ENCODE measurements around the gene ASCC2. TPM values are rescaled to one million over a fixed set of nuclear protein-coding genes. Genes with fewer than 3 reads are reported as not detected.

Gene ASCC2
- total RNA-seq, 4 donors from 2014 or later, result 20.5 to 32.6 (median 25.1) TPM

DNA sequence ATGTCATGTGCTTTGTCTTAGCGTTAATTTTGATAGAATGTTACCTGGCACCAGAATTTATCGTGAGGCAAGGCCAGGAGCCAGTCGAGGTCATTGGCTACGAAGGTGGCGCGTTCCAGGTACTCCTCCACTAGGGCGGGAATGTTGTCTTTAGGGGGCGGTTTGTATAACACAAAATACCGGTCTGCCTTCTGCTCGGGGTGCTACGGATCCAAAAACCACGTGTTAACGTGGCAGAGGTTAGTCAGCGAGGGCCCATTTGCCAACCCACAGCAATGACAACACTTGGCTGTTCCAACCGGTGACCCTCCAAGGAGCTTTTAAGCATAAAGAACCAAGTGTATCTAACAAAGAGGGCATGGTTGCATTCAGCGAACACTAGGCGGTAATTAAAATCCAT is 12.5 kb downstream of the ASCC2 start:
- 88% methylated on average over 17 of the region's 17 CpGs for WGBS
- Histone ChIP-seq H3K27ac (replicated peaks in 1 of 4) (no peak overlapping the region), H3K4me1 (peaks cover 5 to 13% (median 11%) of the 10 kb centered on the region in 4 donors), H3K36me3 (peaks cover 18 to 86% (median 70%) of the 10 kb centered on the region in 4 donors), H3K4me3 (no peak overlapping the region), H3K27me3 (no peaks in the 10 kb centered on the region), H3K9me3 (no peaks in the 10 kb centered on the region)
- TF ChIP-seq EP300 (IDR thresholded peaks at IDR 0.05), result no peak
- TF ChIP-seq, protein P1, sequence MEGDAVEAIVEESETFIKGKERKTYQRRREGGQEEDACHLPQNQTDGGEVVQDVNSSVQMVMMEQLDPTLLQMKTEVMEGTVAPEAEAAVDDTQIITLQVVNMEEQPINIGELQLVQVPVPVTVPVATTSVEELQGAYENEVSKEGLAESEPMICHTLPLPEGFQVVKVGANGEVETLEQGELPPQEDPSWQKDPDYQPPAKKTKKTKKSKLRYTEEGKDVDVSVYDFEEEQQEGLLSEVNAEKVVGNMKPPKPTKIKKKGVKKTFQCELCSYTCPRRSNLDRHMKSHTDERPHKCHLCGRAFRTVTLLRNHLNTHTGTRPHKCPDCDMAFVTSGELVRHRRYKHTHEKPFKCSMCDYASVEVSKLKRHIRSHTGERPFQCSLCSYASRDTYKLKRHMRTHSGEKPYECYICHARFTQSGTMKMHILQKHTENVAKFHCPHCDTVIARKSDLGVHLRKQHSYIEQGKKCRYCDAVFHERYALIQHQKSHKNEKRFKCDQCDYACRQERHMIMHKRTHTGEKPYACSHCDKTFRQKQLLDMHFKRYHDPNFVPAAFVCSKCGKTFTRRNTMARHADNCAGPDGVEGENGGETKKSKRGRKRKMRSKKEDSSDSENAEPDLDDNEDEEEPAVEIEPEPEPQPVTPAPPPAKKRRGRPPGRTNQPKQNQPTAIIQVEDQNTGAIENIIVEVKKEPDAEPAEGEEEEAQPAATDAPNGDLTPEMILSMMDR (IDR thresholded peaks at IDR 0.05), result no peak
- no peak for TF ChIP-seq POLR2AphosphoS5 (IDR thresholded peaks at IDR 0.05)
- TF ChIP-seq POLR2A (IDR thresholded peaks at IDR 0.05; ENCODE audit: low read depth), result no peak
- intact Hi-C loops (cut with DNase I), result no loop called here
- DNase-seq (ENCODE audit: extremely low spot score), result no peak

DNA sequence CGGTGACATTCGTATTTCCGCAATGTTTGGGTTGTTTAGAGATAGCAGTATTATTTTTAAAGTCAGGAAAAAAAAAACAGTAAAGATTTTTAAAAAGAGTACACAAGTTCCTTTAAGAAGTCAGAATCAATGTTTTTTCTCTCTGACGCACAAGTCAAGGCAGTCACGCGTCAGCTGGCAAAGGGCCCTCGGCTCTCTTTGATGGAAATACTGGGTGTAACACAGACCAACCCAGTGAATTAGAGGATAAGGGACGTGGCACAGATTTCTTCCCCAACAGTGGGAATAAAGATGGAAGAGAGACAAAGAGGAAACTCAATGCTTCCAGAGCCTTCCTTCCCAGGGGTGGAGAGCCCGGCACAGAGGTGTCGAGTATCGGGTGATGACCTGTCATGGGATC is 13.4 kb downstream of the ASCC2 start:
- no peaks in the 10 kb centered on the region for H3K9me3 ChIP-seq
- no peaks in the 10 kb centered on the region for H3K27me3 ChIP-seq
- intact Hi-C loops (cut with DNase I), result no loop called here
- H3K4me3 ChIP-seq, result no peak overlapping the region
- H3K36me3 ChIP-seq, result peaks cover 20 to 86% (median 73%) of the 10 kb centered on the region in 4 donors
- 92% methylated on average over 11 of the region's 11 CpGs for WGBS
- H3K4me1 ChIP-seq, result peaks cover 5 to 13% (median 11%) of the 10 kb centered on the region in 4 donors
- DNase-seq (ENCODE audit: extremely low spot score), result no peak
- no peak for TF ChIP-seq POLR2A (IDR thresholded peaks at IDR 0.05; ENCODE audit: low read depth)
- TF ChIP-seq EP300 (IDR thresholded peaks at IDR 0.05), result no peak
- TF ChIP-seq POLR2AphosphoS5 (IDR thresholded peaks at IDR 0.05), result no peak
- TF ChIP-seq, protein P1 (IDR thresholded peaks at IDR 0.05), result no peak
- H3K27ac ChIP-seq (replicated peaks in 1 of 4), result peak overlapping the region in 1 of 4 donors; percentile 27

DNA sequence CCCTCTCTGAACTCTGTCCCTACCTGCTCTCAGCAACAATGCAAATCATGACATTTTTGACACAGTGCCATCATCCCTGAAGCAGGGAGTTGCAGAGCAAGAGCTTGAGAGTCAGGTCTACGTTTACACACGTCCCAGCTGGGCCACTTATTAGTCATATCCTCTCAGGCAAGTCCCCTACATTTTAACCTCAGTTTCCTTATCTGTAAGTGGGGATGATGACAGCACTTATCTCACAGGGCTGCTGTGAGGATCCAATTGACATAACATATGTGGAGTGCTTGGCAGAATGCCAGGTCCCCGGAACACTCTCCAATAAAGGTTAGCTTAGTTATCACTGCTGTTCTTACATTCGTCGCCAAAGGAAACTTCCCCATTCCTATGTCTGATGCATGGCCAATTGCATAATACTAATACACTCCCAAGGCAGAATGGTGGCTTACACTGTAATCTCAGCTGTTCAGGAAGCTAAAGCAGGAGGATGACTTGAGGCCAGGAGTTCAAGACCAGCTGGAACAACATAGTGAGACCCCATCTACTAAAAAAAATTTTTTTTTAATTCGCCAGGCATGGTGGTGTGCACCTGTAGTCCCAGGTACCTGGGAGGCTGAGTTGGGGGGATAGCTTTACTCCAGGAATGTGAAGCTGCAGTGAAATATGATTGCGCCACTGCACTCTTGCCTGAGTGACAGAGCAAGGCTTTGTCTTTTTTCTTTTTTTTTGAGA is 16.6 kb downstream of the ASCC2 start:
- intact Hi-C loops (cut with DNase I), result no loop called here
- no peak overlapping the region for H3K4me3 ChIP-seq

DNA sequence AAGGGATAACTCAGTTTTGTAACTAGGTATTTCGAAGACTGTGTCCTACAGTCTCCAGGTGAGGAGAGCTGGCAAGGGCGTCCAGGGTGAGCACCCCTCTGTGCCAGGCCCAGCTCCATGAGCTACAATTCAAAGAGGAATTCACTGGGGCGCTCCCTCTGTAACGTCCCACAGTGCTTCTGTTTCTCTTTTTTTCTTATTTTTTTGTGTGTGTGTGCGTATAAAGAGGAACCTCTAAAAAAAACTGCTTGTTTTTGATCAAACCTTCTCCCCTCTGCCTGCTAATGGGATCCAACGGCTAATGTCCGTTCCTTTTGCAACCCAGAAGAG is 17.1 kb downstream of the ASCC2 start:
- intact Hi-C loops (cut with DNase I), result no loop called here
- no peaks in the 10 kb centered on the region for H3K9me3 ChIP-seq
- 77% methylated on average over 7 of the region's 7 CpGs for WGBS
- TF ChIP-seq EP300 (IDR thresholded peaks at IDR 0.05), result no peak
- H3K27me3 ChIP-seq, result no peaks in the 10 kb centered on the region
- peak overlapping the region in 1 of 4 donors; percentile 22 for H3K27ac ChIP-seq (replicated peaks in 1 of 4)
- no peak overlapping the region for H3K4me3 ChIP-seq
- peaks cover 36 to 100% (median 77%) of the 10 kb centered on the region in 4 donors for H3K36me3 ChIP-seq
- H3K4me1 ChIP-seq, result peaks cover 19 to 28% (median 23%) of the 10 kb centered on the region in 4 donors
- no peak for DNase-seq (ENCODE audit: extremely low spot score)

More for the DNA sequence above, 16.6 kb downstream of the ASCC2 start:
- DNase-seq (ENCODE audit: extremely low spot score), result no peak
- Histone ChIP-seq H3K36me3 (peaks cover 36 to 95% (median 79%) of the 10 kb centered on the region in 4 donors), H3K4me1 (peaks cover 14 to 24% (median 19%) of the 10 kb centered on the region in 4 donors), H3K27ac (replicated peaks in 1 of 4) (peak overlapping the region in 1 of 4 donors; percentile 22), H3K9me3 (no peaks in the 10 kb centered on the region), H3K27me3 (no peaks in the 10 kb centered on the region)
- peak in 1 of 2 donors; percentile 36 for TF ChIP-seq POLR2AphosphoS5 (IDR thresholded peaks at IDR 0.05)
- TF ChIP-seq, protein P1 (IDR thresholded peaks at IDR 0.05), result no peak
- 46% methylated on average over 7 of the region's 7 CpGs for WGBS

DNA sequence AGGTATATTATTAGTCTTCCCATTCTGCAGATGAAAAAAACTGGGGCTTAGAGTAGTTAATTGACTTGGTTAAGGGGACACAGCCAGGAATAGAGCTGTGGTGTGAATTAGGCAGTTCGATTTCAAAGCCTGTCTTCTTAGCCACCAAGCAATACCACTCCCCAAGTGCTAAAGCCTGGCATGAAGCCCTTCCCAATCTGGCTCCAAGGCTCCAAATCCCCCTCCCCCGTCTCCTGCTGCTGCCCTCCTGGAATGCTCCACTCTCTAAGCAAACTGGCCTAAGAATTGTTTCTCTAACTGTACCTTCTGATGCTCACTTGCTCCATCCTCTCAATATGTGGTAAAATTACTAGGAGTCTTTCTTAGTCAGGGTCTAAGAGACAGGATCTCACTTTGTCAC is 18.6 kb downstream of the ASCC2 start:
- H3K36me3 ChIP-seq, result peaks cover 30 to 100% (median 78%) of the 10 kb centered on the region in 4 donors
- H3K9me3 ChIP-seq, result no peaks in the 10 kb centered on the region
- TF ChIP-seq, protein P1 (IDR thresholded peaks at IDR 0.05), result no peak
- no peak for TF ChIP-seq POLR2A (IDR thresholded peaks at IDR 0.05; ENCODE audit: low read depth)
- no peak for TF ChIP-seq POLR2AphosphoS5 (IDR thresholded peaks at IDR 0.05)
- no peak for TF ChIP-seq EP300 (IDR thresholded peaks at IDR 0.05)
- 85% methylated on average over 2 of the region's 2 CpGs for WGBS
- H3K27me3 ChIP-seq, result no peaks in the 10 kb centered on the region
- peaks cover 22 to 32% (median 24%) of the 10 kb centered on the region in 4 donors for H3K4me1 ChIP-seq
- H3K27ac ChIP-seq (replicated peaks in 1 of 4), result no peak overlapping the region
- intact Hi-C loops (cut with DNase I), result no loop called here
- no peak for DNase-seq (ENCODE audit: extremely low spot score)
- no peak overlapping the region for H3K4me3 ChIP-seq

Data from esophagus muscularis mucosa (tissue), 4 donors.